ENCODE measurements around the gene ASPG.

The ASPG gene

GRCh38 chr14:104080376-104081260 is 4.9 kb upstream of the ASPG start (continued):
- TF ChIP-seq ZNF341 (tag by site-specific recombination; IDR thresholded peaks at IDR 0.05; ENCODE audit: low read depth) (no peak), ZNF768 (tag by site-specific recombination; IDR thresholded peaks at IDR 0.05) (no peak), ZNF544 (tag by site-specific recombination; IDR thresholded peaks at IDR 0.05) (no peak)

- POLR2A ChIA-PET = no interaction called here
- CTCF ChIA-PET = no interaction called here
- H3K4me1 ChIP-seq (ENCODE audit: control insufficient read depth, insufficient read depth, low read length) = no peaks in the 10 kb centered on the region; the same call in 1 of the 2 replicates
- no peak overlapping the region for H3K4me3 ChIP-seq (ENCODE audit: low read depth, low read length)
- H3K27ac ChIP-seq (ENCODE audit: extremely low read depth, low read depth, low read length) = no peak overlapping the region
- H3K9me3 ChIP-seq (ENCODE audit: control insufficient read depth, insufficient read depth, low read depth, low read length) = no peaks in the 10 kb centered on the region
- H3K36me3 ChIP-seq (ENCODE audit: control insufficient read depth in 2 of 2, insufficient read depth in 1 of 2, low read length in 2 of 2) = no peaks in the 10 kb centered on the region
- no peak for TF ChIP-seq ZNF354C (tag by site-specific recombination; IDR thresholded peaks at IDR 0.05; ENCODE audit: borderline replicate concordance, low read depth)
- no peak for TF ChIP-seq ZNF513 (tag by site-specific recombination; IDR thresholded peaks at IDR 0.05)
- TF ChIP-seq ZEB2 (tag by site-specific recombination; IDR thresholded peaks at IDR 0.05) = no peak
- no peak for TF ChIP-seq ZNF350 (tag by site-specific recombination; IDR thresholded peaks at IDR 0.05)
- TF ChIP-seq ZNF433 (tag by site-specific recombination; IDR thresholded peaks at IDR 0.05; ENCODE audit: low read depth) = no peak
- no peak for TF ChIP-seq ZNF174 (tag by site-specific recombination; IDR thresholded peaks at IDR 0.05)
- TF ChIP-seq ZNF335 (tag by site-specific recombination; conservative IDR thresholded peaks at IDR 0.05) = no peak
- TF ChIP-seq ZNF707 (tag by site-specific recombination; IDR thresholded peaks at IDR 0.05) = no peak
- TF ChIP-seq ZBTB44 (tag by site-specific recombination; IDR thresholded peaks at IDR 0.05) = no peak
- no peak for TF ChIP-seq ZNF362 (tag by site-specific recombination; IDR thresholded peaks at IDR 0.05)
- no peak for TF ChIP-seq ZNF558 (tag by site-specific recombination; IDR thresholded peaks at IDR 0.05)
- no peak for TF ChIP-seq TRIM28 (IDR thresholded peaks at IDR 0.05; ENCODE audit: borderline replicate concordance, low read length)
- no peak for TF ChIP-seq HIC1 (tag by site-specific recombination; IDR thresholded peaks at IDR 0.05)
- TF ChIP-seq GLI2 (tag by site-specific recombination; IDR thresholded peaks at IDR 0.05; ENCODE audit: borderline replicate concordance, low read depth) = no peak
- TF ChIP-seq ZNF366 (tag by site-specific recombination; conservative IDR thresholded peaks at IDR 0.05) = no peak
- TF ChIP-seq ZNF785 (tag by site-specific recombination; IDR thresholded peaks at IDR 0.05) = no peak
- TF ChIP-seq KLF1 (tag by site-specific recombination; IDR thresholded peaks at IDR 0.05) = no peak
- no peak for TF ChIP-seq ZNF211 (tag by site-specific recombination; IDR thresholded peaks at IDR 0.05; ENCODE audit: low read depth)
Observed at GRCh38 chr14:104081261-104081835, 4.2 kb upstream of the ASPG start.

Measured in HEK293 (cell line).